Measurements from ENCODE around the gene WNT5B.

DNA sequence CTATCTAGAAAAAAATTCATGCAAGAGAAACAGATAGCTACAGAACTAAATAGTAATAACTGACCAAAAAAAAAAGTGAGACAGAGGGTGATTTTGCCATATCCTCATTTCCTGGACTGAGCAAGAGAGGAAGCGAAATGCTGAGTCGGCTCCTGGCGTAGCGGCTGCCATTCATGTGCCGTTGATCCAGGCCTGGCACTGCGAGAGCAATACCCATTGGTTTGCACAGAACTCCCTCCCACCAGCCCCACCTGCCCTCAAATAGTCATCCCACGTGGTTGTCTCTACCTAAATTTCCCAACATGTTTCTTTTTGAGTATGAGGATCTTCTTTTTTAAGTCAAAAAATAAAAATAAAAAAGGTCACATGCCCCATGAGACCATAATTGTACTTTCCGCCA is 9.4 kb upstream of the WNT5B start:
- TF ChIP-seq YY1 (IDR thresholded peaks at IDR 0.05; ENCODE audit: low read depth) (no peak), ELF1 (IDR thresholded peaks at IDR 0.05) (no peak)
- TF ChIP-seq, protein P1, sequence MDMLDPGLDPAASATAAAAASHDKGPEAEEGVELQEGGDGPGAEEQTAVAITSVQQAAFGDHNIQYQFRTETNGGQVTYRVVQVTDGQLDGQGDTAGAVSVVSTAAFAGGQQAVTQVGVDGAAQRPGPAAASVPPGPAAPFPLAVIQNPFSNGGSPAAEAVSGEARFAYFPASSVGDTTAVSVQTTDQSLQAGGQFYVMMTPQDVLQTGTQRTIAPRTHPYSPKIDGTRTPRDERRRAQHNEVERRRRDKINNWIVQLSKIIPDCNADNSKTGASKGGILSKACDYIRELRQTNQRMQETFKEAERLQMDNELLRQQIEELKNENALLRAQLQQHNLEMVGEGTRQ (IDR thresholded peaks at IDR 0.05; ENCODE audit: borderline replicate concordance, low read depth, low read length): no peak

All from SK-N-SH (cell line).